ENCODE results near the gene ECT2L.

The ECT2L gene

DNA sequence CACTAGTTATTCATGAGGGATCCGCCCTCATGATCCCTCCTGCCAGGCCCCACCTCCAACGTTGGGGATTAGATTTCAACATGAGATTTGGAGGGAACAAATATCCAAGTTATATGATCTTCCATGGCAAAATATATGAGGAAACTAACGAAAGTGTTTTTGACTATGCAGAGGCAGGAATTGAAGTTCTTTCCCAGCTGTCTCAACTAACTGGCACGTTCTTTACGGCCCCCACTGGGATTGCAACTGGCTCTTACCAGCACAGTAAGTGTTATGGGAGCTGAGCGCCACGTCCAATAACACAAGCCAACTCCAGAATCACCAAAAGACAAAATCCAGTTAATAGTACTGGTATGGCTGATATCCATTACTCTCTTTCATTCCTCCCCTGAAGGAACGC lies 66.6 kb downstream of the ECT2L start:
- no peak for DNase-seq (ENCODE audit: low read depth in 2 of 2)

- DNase-seq (ENCODE audit: low read depth in 2 of 2): no peak
Measured at GRCh38 chr6:138863321-138863720, 67.4 kb downstream of the ECT2L start.

- no peak for DNase-seq (ENCODE audit: low read depth in 2 of 2)
Measured at GRCh38 chr6:138864343-138864890, 68.5 kb downstream of the ECT2L start.

DNA sequence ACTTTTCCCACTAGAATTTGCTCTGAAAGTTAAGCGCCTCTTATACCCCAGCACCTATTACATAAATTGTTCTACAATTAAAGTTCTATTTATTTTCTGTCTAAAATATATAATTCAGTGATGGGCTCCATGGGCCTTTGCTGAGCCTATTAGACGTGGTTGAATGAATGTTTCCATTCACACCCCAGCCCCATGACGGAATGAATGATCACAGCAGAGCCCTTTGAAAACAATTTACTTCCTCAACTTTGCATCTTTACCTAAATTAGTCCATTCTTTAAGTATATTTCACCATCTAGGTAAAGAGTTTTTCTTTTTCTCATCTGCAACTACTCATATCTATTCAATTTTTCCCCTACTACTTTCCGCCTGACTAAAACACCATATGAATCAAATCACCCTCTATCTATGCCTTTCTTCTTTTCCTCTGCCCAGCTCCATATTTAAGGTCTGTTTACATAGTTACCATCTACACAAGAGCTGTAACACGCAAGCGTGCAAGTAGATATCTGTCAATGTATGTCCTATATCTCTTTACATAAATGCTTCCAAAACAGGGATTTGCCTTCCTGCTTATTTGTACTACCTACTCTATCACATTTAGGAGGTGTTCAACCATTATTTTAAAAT lies 69.7 kb downstream of the ECT2L start:
- DNase-seq (ENCODE audit: low read depth in 2 of 2): no peak

DNA sequence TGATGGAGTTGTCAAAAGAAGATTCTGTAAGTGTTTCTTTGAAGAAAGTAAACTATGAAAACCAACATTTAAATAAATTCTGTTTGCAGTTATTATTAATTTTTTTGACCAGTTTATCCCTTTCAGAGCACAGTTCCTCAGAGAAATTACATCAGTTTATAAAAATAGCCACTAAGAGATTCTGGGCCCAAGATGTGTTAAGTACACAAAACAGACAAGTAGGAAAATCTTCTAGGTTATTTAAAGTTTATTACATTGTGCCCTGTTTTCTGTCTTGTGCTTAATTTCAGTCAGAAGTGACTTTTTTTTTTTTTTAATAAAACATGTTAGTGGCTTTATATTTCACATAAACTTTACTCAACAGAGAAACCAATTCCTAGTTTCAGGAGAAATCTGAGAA lies 72.3 kb downstream of the ECT2L start:
- DNase-seq (ENCODE audit: low read depth in 2 of 2): no peak

- no peak for DNase-seq (ENCODE audit: low read depth in 2 of 2)
Measured at GRCh38 chr6:138869398-138869797, 73.5 kb downstream of the ECT2L start.

- no peak for DNase-seq (ENCODE audit: low read depth in 2 of 2)
Measured at GRCh38 chr6:138873191-138873590, 77.3 kb downstream of the ECT2L start.

DNA sequence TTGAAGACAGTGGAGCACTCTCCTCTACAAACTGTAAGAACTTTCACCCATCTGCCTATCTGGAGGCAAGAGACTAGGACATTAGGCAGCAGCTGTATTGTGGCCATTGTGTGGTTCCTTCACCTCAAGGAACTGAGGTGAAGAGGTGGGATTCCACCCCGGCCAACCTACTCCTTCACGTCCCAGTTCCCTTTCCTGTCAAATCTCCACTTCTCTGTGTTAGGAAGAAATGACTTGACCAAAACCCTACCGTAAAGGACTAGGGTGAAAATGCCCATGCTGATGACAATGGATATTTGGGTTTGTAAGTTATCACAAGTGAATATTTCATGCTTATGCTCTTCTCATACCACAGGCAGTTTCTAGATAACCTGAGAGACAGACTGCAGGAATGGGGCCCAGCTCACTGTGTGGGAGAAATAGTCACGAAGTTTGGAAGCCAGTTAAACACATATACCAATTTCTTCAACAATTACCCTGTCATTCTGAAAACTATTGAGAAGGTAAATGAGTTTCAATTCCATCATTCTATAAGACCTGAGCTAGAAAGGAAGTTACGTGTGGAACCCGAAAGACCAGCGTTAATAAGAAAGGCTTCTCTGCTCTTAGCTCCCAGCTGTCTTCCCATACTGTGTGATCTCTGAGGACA lies 86.6 kb downstream of the ECT2L start:
- no peak for DNase-seq (ENCODE audit: low read depth in 2 of 2)

DNA sequence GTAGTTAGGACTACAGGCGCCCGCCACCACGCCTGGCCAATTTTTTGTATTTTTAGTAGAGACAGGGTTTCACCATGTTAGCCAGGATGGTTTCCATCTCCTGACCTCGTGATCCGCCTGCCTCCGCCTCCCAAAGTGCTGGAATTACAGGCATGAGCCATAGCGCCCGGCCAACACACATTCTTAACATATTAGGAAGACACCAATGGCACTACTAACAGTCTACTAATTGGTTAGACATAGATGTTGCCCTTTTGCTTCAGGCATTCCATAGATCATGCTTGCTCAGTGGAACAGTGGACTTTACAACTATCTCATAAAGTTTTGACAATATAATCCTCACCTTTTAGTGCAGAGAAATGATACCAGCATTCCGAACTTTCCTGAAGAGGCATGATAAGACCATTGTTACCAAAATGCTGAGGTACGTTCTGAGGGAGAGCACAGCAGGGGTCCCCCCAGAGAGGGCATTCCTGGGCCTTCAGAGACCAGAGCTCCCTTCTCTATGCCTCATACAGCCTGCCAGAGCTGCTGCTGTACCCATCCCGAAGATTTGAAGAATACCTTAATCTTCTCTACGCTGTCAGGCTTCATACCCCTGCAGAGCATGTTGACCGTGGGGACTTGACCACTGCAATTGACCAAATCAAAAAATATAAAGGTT lies 89.4 kb downstream of the ECT2L start:
- DNase-seq (ENCODE audit: low read depth in 2 of 2): no peak

DNA sequence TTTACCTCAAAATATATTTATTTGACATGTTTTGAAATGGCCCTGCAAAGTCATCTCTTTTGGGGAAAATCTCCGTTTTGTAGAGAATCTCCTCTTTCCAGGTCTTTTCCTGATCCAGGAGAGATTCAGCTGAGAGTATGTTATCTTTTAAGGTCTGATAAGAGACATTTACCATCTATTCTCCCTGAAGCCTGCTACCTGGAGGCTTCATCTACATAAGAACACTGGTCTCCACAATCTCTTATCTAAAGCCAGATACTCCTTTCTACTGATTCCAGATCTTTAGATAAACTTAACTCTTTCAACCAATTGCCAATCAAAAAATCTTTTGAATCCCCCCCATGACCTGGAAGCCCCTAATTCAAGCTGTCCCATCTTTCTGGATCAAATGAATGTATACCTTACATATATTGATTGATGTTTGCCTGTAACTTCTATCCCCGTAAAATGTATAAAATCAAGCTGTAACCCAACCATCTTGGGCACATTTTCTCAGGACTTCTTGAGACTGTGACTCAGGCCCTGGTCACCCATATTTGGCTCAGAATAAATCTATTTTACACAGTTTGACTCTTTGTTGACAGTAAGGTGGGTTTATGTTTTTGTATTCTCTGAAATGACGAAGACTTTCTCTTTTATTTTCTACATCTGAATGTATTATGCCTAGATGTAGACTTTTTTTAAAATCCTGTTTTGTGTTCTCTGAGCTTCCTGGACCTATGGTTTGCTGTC lies 95.5 kb downstream of the ECT2L start:
- no peak for DNase-seq (ENCODE audit: low read depth in 2 of 2)

- no peak for DNase-seq (ENCODE audit: low read depth in 2 of 2)
Measured at GRCh38 chr6:138896104-138896756, 100.3 kb downstream of the ECT2L start.

GRCh38 chr6:138897031-138897430 lies 101.1 kb downstream of the ECT2L start:
- DNase-seq (ENCODE audit: low read depth in 2 of 2): no peak

GRCh38 chr6:138907167-138907566 lies 111.3 kb downstream of the ECT2L start:
- no peak for DNase-seq (ENCODE audit: low read depth in 2 of 2)

GRCh38 chr6:138909511-138909910 lies 113.6 kb downstream of the ECT2L start:
- DNase-seq (ENCODE audit: low read depth in 2 of 2): no peak

DNA sequence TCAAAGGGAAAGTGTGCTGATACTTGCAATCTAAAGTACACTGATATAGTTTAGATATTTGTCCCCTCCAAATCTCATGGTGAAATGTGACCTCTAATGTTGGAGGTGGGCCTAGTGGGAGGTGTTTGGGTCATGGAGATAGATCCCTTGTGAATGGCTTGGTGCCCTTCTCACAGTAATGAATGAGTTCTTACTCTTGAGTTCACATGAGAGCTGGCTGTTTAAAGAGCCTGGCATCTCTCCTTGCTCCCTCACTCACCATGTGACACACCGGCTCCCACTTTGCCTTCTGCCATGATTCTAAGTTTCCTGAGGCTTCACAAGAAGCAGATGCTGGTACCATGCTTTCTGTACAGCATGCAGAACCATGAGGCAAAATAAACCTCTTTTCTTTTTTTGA lies 114.1 kb downstream of the ECT2L start:
- no peak for DNase-seq (ENCODE audit: low read depth in 2 of 2)

DNA sequence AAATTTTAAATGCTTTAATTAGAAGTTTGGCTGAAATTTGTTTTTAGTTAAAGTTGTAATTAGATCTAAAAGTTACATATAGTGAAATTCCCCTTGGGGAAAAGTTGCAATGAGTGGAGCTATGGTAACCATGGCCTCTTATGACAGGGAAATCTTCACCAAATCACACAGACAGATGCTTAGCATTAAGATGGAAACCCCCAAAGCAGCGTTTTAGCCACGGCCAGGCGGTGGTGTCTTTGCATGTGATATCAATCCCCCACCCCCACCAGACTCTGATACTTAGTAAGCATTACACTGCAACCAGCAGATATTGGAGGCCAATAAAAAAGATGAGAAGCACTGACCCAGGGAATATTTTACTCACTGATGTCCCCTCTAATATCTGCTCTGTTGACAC lies 116.4 kb downstream of the ECT2L start:
- no peak for DNase-seq (ENCODE audit: low read depth in 2 of 2)

DNA sequence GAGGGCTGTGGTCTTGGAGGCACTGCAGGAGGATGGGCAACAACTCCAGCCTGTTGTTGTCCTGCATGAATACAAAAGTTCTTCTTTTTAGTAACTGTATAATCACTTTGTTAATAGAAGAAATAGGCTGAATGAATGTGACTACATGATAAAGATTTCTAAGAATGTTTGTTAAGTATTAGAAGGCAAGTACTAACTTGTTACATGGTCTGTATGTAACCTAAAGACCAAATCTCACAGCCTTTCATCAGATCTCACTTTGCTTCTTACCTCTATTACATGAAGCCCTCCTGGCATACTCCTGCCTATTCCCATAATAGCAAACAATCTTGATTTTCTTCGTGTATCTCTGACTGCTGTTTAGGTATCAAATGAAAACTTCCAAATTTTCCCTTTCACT lies 118.8 kb downstream of the ECT2L start:
- DNase-seq (ENCODE audit: low read depth in 2 of 2): no peak

GRCh38 chr6:138920906-138921305 lies 125.0 kb downstream of the ECT2L start:
- DNase-seq (ENCODE audit: low read depth in 2 of 2): no peak

DNA sequence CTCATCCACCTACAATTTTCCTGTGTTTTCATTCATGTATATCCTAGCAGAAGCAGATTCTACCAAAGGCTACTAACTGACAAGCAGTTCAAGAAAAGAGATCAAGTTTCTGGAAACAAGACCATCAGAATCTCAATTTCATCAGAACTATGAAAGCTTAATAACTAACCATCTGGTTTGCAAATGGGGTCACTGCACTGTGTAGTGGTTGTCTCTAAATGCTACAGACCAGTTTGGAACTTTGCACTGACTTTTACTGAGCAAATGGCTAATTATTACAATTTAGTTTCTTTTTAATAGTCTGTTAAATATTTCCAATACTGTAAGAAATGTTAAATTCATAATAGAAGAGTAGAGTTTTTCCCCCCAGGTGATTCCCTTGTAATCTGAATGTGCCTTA lies 127.7 kb downstream of the ECT2L start:
- no peak for DNase-seq (ENCODE audit: low read depth in 2 of 2)

GRCh38 chr6:138925806-138926205 lies 129.9 kb downstream of the ECT2L start:
- no peak for DNase-seq (ENCODE audit: low read depth in 2 of 2)

GRCh38 chr6:138926579-138926978 lies 130.7 kb downstream of the ECT2L start:
- no peak for DNase-seq (ENCODE audit: low read depth in 2 of 2)

DNA sequence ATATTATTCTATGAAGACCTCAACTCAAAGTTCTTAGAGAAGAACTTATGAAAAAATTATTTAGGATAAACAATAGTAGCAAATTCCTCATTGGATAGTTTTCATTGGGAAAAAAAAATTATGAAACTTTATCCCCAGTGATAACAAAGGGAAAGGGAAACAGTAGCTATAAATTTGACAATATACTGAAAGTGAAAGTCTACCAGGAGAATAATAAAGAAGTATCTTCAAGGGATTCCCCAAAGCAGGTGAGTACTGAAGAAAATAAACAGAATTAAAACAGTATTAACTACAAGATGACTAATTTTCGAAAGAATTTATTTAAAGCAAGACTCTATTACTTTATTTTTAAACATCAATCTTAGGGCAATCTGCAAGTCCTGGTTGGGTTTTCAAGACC lies 135.8 kb downstream of the ECT2L start:
- no peak for DNase-seq (ENCODE audit: low read depth in 2 of 2)

Measured in stimulated activated CD4-positive, alpha-beta T cell treated with anti-CD3 and anti-CD28 coated beads, Interleukin-1b, Interleukin-23, amount 100 ng/mL, for 4 hours (primary cell).